ENCODE measurements around the gene GPRIN2.
"Not testable (repeated sequence)": the region's sequence is repeated elsewhere in the genome, so short reads cannot be mapped to it uniquely, and the experiment has no call there.

Gene GPRIN2

DNA sequence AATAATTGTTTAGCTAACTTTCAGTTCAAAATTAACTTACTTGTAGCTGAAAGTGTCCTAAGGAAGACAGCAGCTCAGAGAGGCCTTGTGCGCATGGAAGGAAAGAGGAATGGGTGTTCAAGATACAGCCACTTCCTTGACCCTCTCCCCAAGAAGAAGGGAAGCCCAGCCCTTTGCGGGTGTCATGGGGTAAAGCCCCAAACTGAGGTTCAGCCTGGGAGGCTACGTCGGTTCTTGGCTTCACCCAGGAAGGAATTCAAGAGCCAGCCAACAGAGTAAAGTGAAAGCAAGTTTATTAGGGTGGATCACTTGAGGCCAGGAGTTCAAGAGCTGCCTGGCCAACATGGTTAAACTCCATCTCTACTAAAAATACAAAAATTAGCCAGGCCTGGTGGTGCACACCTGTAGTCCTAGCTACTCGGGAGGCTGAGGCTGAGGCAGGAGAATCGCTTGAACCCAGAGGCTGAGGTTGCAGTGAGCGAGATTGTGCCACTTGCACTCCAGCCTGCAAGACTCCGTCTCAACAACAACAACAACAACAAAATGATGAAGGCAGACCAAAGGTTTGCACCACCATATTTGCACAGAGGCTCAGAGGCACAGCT lies 15.9 kb downstream of the GPRIN2 start:
- Histone ChIP-seq H3K27ac (no peak overlapping the region), H3K27me3 (no peaks in the 10 kb centered on the region), H4K20me1 (no peaks in the 10 kb centered on the region), H3K4me3 (no peak overlapping the region), H3K4me2 (no peak overlapping the region), H3K9ac (no peak overlapping the region), H3K36me3 (no peaks in the 10 kb centered on the region), H3K9me3 (no peaks in the 10 kb centered on the region), H3K4me1 (no peaks in the 10 kb centered on the region)
- TF ChIP-seq Cebpa-rat (IDR thresholded peaks at IDR 0.05) = no peak

- no peak overlapping the region for H3K4me3 ChIP-seq
- H3K36me3 ChIP-seq = no peaks in the 10 kb centered on the region
- no peak overlapping the region for H3K4me2 ChIP-seq
- no peaks in the 10 kb centered on the region for H3K27me3 ChIP-seq
- no peak overlapping the region for H3K27ac ChIP-seq
- H3K9me3 ChIP-seq = no peaks in the 10 kb centered on the region
- TF ChIP-seq Cebpa-rat (IDR thresholded peaks at IDR 0.05) = no peak
- no peaks in the 10 kb centered on the region for H3K4me1 ChIP-seq
- H4K20me1 ChIP-seq = no peaks in the 10 kb centered on the region
- H3K9ac ChIP-seq = no peak overlapping the region
Observed at GRCh38 chr10:46539596-46540411, 16.7 kb downstream of the GPRIN2 start.

GRCh38 chr10:46538717-46539426 lies 17.6 kb downstream of the GPRIN2 start:
- no peaks in the 10 kb centered on the region for H3K36me3 ChIP-seq
- H3K4me2 ChIP-seq = no peak overlapping the region
- no peak overlapping the region for H3K4me3 ChIP-seq
- TF ChIP-seq Cebpa-rat (IDR thresholded peaks at IDR 0.05) = no peak
- H3K27me3 ChIP-seq = no peaks in the 10 kb centered on the region
- no peak overlapping the region for H3K9ac ChIP-seq
- H4K20me1 ChIP-seq = no peaks in the 10 kb centered on the region
- H3K9me3 ChIP-seq = no peaks in the 10 kb centered on the region
- no peaks in the 10 kb centered on the region for H3K4me1 ChIP-seq
- no peak overlapping the region for H3K27ac ChIP-seq

- no peak overlapping the region for H3K4me2 ChIP-seq
- H3K9me3 ChIP-seq = no peaks in the 10 kb centered on the region
- no peak overlapping the region for H3K4me3 ChIP-seq
- no peaks in the 10 kb centered on the region for H3K36me3 ChIP-seq
- TF ChIP-seq Cebpa-rat (IDR thresholded peaks at IDR 0.05) = no peak
- no peak overlapping the region for H3K9ac ChIP-seq
- no peaks in the 10 kb centered on the region for H3K27me3 ChIP-seq
- H3K27ac ChIP-seq = no peak overlapping the region
- H3K4me1 ChIP-seq = no peaks in the 10 kb centered on the region
- H4K20me1 ChIP-seq = no peaks in the 10 kb centered on the region
Observed at GRCh38 chr10:46538155-46538554, 18.3 kb downstream of the GPRIN2 start.

DNA sequence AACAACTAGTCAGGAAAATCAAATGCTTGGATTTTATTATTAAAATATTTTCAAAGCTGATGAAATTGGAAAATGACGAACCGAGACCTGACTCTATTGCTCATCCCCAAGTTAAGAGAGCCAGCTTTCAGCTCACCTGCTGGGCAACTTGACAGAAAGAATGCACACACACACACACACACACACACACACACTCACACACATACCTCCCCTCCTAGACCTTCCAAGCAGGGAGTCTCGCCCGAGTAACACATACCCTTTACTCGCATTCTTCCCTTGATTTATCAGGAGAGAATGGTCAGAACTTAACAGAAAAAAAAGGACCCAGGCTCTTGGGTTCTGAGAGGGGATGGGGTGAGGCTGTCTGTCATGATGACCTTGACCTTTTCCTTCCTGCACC lies 19.1 kb downstream of the GPRIN2 start:
- TF ChIP-seq Cebpa-rat (IDR thresholded peaks at IDR 0.05) = no peak
- no peaks in the 10 kb centered on the region for H3K4me1 ChIP-seq
- no peaks in the 10 kb centered on the region for H3K9me3 ChIP-seq
- H4K20me1 ChIP-seq = no peaks in the 10 kb centered on the region
- no peak overlapping the region for H3K4me3 ChIP-seq
- H3K4me2 ChIP-seq = no peak overlapping the region
- H3K27me3 ChIP-seq = no peaks in the 10 kb centered on the region
- H3K9ac ChIP-seq = no peak overlapping the region
- H3K27ac ChIP-seq = no peak overlapping the region
- H3K36me3 ChIP-seq = no peaks in the 10 kb centered on the region

- no peaks in the 10 kb centered on the region for H3K27me3 ChIP-seq
- H3K9ac ChIP-seq = no peak overlapping the region
- H4K20me1 ChIP-seq = no peaks in the 10 kb centered on the region
- no peak overlapping the region for H3K27ac ChIP-seq
- no peaks in the 10 kb centered on the region for H3K36me3 ChIP-seq
- H3K4me3 ChIP-seq = no peak overlapping the region
- no peak for TF ChIP-seq Cebpa-rat (IDR thresholded peaks at IDR 0.05)
- H3K4me1 ChIP-seq = no peaks in the 10 kb centered on the region
- H3K4me2 ChIP-seq = no peak overlapping the region
- H3K9me3 ChIP-seq = no peaks in the 10 kb centered on the region
Observed at GRCh38 chr10:46536781-46537180, 19.7 kb downstream of the GPRIN2 start.

DNA sequence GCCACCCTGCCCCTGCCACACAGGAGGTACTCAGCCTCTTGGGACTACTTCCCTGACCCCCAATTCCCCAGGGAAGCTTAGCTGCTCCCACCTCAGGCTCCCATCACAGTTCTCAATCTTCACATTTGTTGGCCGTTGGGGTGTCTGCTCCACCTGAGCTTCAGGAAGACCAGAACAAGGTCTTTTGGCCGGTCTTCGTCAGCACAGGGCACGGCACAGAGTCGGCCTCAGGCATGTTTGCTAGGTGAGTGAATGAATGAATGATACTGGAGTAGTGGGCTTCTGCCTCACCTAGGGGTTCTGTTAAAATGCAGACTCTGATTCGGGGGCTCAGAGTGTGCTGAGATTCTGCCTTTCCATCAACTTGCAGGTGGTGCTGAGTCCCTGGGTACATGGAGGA lies 20.3 kb downstream of the GPRIN2 start:
- no peaks in the 10 kb centered on the region for H3K36me3 ChIP-seq
- no peaks in the 10 kb centered on the region for H3K4me1 ChIP-seq
- no peaks in the 10 kb centered on the region for H3K27me3 ChIP-seq
- H3K9ac ChIP-seq = no peak overlapping the region
- no peaks in the 10 kb centered on the region for H3K9me3 ChIP-seq
- no peak for TF ChIP-seq Cebpa-rat (IDR thresholded peaks at IDR 0.05)
- no peaks in the 10 kb centered on the region for H4K20me1 ChIP-seq
- H3K4me3 ChIP-seq = no peak overlapping the region
- H3K27ac ChIP-seq = no peak overlapping the region
- H3K4me2 ChIP-seq = no peak overlapping the region

GRCh38 chr10:46534828-46535524 lies 21.5 kb downstream of the GPRIN2 start:
- no peak for TF ChIP-seq Cebpa-rat (IDR thresholded peaks at IDR 0.05)
- H3K27ac ChIP-seq = no peak overlapping the region
- no peaks in the 10 kb centered on the region for H4K20me1 ChIP-seq
- no peak overlapping the region for H3K4me3 ChIP-seq
- no peaks in the 10 kb centered on the region for H3K27me3 ChIP-seq
- no peaks in the 10 kb centered on the region for H3K9me3 ChIP-seq
- no peaks in the 10 kb centered on the region for H3K4me1 ChIP-seq
- no peak overlapping the region for H3K9ac ChIP-seq
- H3K4me2 ChIP-seq = no peak overlapping the region
- H3K36me3 ChIP-seq = no peaks in the 10 kb centered on the region

DNA sequence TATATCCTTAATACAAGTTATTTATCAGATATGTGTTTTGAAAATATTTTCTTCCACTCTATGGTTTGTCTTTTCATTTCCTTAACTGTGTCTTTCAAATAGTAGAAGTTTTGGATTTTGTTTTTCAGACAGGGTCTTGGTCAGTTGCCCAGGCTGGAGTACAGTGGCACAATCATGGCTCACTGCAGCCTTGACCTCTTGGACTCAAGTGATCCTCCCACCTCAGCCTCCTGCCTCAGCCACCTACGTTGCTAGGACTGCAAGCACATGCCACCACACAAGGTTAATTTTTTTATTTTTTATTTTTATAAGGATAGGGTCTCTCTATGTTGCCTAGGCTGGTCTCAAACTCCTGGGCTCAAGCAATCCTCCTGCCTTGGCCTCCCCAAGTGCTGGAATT lies 24.2 kb downstream of the GPRIN2 start:
- not testable (repeated sequence) for H3K9ac ChIP-seq, H3K4me3 ChIP-seq, H3K4me1 ChIP-seq, H3K9me3 ChIP-seq, H3K36me3 ChIP-seq, H3K4me2 ChIP-seq, H4K20me1 ChIP-seq, H3K27me3 ChIP-seq, H3K27ac ChIP-seq

All from BLaER1 (cell line).